Left ventricle myocardium inferior (tissue), 1 donor: ENCODE data around the gene IFITM1. TPM values are rescaled to one million over a fixed set of nuclear protein-coding genes. Genes with fewer than 3 reads are reported as not detected.
"Not testable (repeated sequence)": the region's sequence is repeated elsewhere in the genome, so short reads cannot be mapped to it uniquely, and the experiment has no call there.

Source experiments
- DNase-seq: peaks from one replicate; pipeline ENCODE4 v3.0.0-alpha.2; 2020
- H3K27ac ChIP-seq: fragments of 200-600 bp; replicated peaks from 2 replicates; pipeline ENCODE4 v1.8.0; 2021
- H3K27me3 ChIP-seq: fragments of 200-600 bp; 2 replicates; pipeline ENCODE4 v1.8.0; 2021; ENCODE audit warnings: low read depth
- H3K36me3 ChIP-seq: fragments of 200-600 bp; 2 replicates; pipeline ENCODE4 v1.8.0; 2021
- H3K4me1 ChIP-seq: fragments of 200-600 bp; 2 replicates; pipeline ENCODE4 v1.8.0; 2021
- H3K4me3 ChIP-seq: fragments of 200-600 bp; 2 replicates; pipeline ENCODE4 v1.8.0; 2021; ENCODE audit warnings: mild to moderate bottlenecking, moderate library complexity
- H3K9me3 ChIP-seq: fragments of 200-600 bp; replicated peaks from 2 replicates; pipeline ENCODE4 v1.8.0; 2021
- intact Hi-C: fragments of 100-400 bp; cut with micrococcal nuclease; formaldehyde crosslinking; loops from one replicate; pipeline ENCODE4 v1.11.0; 2022
- total RNA-seq: library from RNA; stranded (reverse); fragmentation: NEBNext Ultra II Directional; extraction: Animal tissue kit (Norgen Biotek cat#: 25700); gene quantifications from one replicate; pipeline ENCODE4 v1.2.1, GENCODE V29; 2021
- TF ChIP-seq, protein P1 (sequence below): fragments of 200-600 bp; IDR thresholded peaks from 2 replicates; pipeline ENCODE4 v1.8.0; 2021; ENCODE audit warnings: antibody characterized with exemption, mild to moderate bottlenecking, borderline replicate concordance
- donor health status: DM: no; HTN: yes; CAD: no; lungs with severe emphysema.

The IFITM1 gene
- total RNA-seq, 1 donor from 2014 or later: 83.5 TPM

DNA sequence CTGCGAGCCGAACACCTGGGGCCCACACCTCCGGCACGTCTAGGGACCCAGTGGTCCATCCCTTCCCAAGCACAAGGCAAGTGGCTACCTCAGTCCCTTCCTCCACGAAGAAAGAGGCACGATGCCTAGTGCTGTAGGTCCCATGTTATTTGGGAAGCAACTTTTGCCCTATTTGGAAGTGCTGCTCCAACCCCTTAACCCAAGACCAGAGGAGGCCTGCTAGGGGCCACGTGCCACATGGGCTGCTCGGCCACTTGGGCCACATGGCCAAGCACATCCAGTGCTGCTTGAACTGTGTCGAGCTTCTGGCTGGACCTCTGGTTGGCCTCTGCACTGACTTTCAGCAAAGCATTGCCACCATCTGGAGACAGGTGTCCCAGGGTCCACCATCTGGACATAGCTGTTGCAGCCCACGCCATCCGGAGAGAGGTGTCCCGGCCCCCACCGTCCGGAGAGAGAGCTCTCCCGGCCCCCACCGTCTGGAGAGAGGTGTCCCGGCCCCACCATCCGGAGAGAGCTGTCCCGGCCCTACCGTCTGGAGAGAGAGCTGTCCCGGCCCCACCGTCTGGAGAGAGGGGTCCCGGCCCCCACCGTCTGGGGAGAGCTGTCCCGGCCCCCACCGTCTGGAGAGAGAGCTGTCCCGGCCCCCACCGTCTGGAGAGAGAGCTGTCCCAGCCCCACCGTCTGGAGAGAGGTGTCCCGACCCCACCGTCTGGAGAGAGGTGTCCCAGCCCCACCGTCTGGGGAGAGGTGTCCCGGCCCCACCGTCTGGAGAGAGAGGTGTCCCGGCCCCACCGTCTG, 49.0 kb downstream of the IFITM1 start:
- H3K36me3 ChIP-seq: no peaks in the 10 kb centered on the region
- TF ChIP-seq, protein P1, sequence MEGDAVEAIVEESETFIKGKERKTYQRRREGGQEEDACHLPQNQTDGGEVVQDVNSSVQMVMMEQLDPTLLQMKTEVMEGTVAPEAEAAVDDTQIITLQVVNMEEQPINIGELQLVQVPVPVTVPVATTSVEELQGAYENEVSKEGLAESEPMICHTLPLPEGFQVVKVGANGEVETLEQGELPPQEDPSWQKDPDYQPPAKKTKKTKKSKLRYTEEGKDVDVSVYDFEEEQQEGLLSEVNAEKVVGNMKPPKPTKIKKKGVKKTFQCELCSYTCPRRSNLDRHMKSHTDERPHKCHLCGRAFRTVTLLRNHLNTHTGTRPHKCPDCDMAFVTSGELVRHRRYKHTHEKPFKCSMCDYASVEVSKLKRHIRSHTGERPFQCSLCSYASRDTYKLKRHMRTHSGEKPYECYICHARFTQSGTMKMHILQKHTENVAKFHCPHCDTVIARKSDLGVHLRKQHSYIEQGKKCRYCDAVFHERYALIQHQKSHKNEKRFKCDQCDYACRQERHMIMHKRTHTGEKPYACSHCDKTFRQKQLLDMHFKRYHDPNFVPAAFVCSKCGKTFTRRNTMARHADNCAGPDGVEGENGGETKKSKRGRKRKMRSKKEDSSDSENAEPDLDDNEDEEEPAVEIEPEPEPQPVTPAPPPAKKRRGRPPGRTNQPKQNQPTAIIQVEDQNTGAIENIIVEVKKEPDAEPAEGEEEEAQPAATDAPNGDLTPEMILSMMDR: no peak
- peaks cover 14% of the 10 kb centered on the region for H3K9me3 ChIP-seq
- H3K27me3 ChIP-seq: peaks cover 71% of the 10 kb centered on the region
- no peaks in the 10 kb centered on the region for H3K4me1 ChIP-seq
- no peak overlapping the region for H3K27ac ChIP-seq
- no peak overlapping the region for H3K4me3 ChIP-seq
- no peak for DNase-seq
- intact Hi-C loops: no loop called here

DNA sequence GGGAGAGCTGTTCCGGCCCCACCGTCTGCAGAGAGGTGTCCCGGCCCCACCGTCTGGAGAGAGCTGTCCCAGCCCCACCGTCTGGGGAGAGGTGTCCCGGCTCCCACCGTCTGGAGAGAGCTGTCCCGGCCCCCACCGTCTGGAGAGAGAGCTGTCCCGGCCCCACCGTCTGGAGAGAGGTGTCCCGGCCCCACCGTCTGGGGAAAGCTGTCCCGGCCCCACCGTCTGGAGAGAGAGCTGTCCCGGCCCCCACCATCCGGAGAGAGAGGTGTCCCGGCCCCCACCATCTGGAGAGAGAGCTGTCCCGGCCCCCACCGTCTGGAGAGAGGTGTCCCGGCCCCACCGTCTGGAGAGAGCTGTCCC, 49.6 kb downstream of the IFITM1 start:
- H3K27ac ChIP-seq, DNase-seq, H3K4me3 ChIP-seq, H3K36me3 ChIP-seq, H3K4me1 ChIP-seq, intact Hi-C loops: not testable (repeated sequence)
- peaks cover 71% of the 10 kb centered on the region for H3K27me3 ChIP-seq
- peaks cover 14% of the 10 kb centered on the region for H3K9me3 ChIP-seq

DNA sequence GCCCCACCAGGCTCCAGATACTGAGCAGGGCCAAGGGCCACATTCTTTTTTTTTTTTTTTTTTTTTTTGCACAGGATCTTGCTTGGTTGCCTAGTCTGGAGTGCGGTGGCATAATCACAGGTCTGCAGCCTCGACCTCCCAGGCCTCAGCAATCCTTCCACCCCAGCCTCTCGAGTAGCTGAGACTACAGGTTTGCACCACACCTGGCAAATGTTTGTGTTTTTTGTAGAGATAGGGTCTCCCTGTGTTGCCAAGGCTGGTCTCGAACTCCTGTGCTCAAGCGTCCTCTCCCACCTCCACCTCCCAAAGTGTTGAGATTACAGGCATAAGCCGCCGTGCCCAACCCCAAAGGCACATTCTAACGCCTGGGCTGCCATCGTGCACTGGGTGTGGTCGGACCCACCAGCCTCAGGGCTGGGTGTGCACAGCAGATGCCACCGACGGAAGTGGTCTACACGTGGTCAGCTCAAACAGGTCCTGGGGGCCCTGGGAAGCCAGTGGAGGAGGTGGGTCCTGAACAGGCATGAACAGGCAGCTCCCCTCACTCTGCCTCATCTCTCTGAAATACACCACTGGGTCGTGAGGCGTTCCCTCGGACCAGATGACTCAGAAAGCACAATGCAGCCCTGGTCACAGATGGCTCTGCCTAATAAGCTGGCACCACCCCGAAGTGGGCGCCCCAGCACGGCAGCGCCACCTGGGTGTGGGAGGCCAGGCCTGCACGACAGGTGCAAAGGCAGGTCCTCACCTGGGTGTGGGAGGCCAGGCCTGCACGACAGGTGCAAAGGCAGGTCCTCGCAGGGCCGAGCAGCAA, 50.3 kb downstream of the IFITM1 start:
- H3K9me3 ChIP-seq: peaks cover 14% of the 10 kb centered on the region
- peaks cover 11% of the 10 kb centered on the region for H3K4me1 ChIP-seq
- H3K4me3 ChIP-seq: no peak overlapping the region
- no peak overlapping the region for H3K27ac ChIP-seq
- intact Hi-C loops: no loop called here
- peaks cover 72% of the 10 kb centered on the region for H3K27me3 ChIP-seq
- no peaks in the 10 kb centered on the region for H3K36me3 ChIP-seq
- no peak for DNase-seq
- TF ChIP-seq, protein P1: no peak

Other genes with a start within 250 kb of the IFITM1 start
- gene SCGB1C1, start 121.0 kb upstream of the IFITM1 start, total RNA-seq: not detected
- gene BET1L, start 106.6 kb upstream of the IFITM1 start, total RNA-seq: 24.0 TPM
- gene RIC8A, start 106.3 kb upstream of the IFITM1 start, total RNA-seq: 46.1 TPM
- gene SIRT3, start 77.7 kb upstream of the IFITM1 start, total RNA-seq: 36.4 TPM
- gene PSMD13, start 77.1 kb upstream of the IFITM1 start, total RNA-seq: 94.1 TPM
- not detected for gene NLRP6, start 35.6 kb upstream of the IFITM1 start, total RNA-seq
- 7.2 TPM for gene PGGHG, start 24.9 kb upstream of the IFITM1 start, total RNA-seq
- not detected for gene IFITM5, start 14.5 kb upstream of the IFITM1 start, total RNA-seq
- gene IFITM2, start 6.2 kb upstream of the IFITM1 start, total RNA-seq: 160 TPM
- 259 TPM for gene IFITM3, start 6.8 kb downstream of the IFITM1 start, total RNA-seq
- 1.5 TPM for gene B4GALNT4, start 55.5 kb downstream of the IFITM1 start, total RNA-seq
- 0.52 TPM for gene PKP3, start 80.2 kb downstream of the IFITM1 start, total RNA-seq
- 34.9 TPM for gene SIGIRR, start 101.0 kb downstream of the IFITM1 start, total RNA-seq
- gene ANO9, start 128.0 kb downstream of the IFITM1 start, total RNA-seq: 0.11 TPM
- gene PTDSS2, start 136.2 kb downstream of the IFITM1 start, total RNA-seq: 30.2 TPM
- gene RNH1, start 193.2 kb downstream of the IFITM1 start, total RNA-seq: 142 TPM
- 55.9 TPM for gene HRAS, start 221.5 kb downstream of the IFITM1 start, total RNA-seq
- 0.25 TPM for gene LRRC56, start 223.5 kb downstream of the IFITM1 start, total RNA-seq
- gene LMNTD2, start 246.7 kb downstream of the IFITM1 start, total RNA-seq: 0.52 TPM
- gene RASSF7, start 246.9 kb downstream of the IFITM1 start, total RNA-seq: 4.5 TPM